Measurements from ENCODE around the gene SAXO1.

The SAXO1 gene

GRCh38 chr9:19048966-19049916 lies 16.2 kb upstream of the SAXO1 start, which contains the start of gene RRAGA:
TSS of gene RRAGA (plus strand) at chr9:19049427. CDS start at chr9:19049660, 233 bp downstream.
- peak within 1 kb of the TSS; percentile 89 for H3K27ac ChIP-seq
- TF ChIP-seq CTCF (conservative IDR thresholded peaks at IDR 0.05) (peak; percentile 90), ZFX (IDR thresholded peaks at IDR 0.05) (peak; percentile 99)

- no peak for TF ChIP-seq ZFX (IDR thresholded peaks at IDR 0.05)
- peak; percentile 20; the same call in 1 of the 2 replicates for TF ChIP-seq CTCF (conservative IDR thresholded peaks at IDR 0.05)
- no peak overlapping the region for H3K27ac ChIP-seq
Measured at GRCh38 chr9:19036611-19037010, 3.6 kb upstream of the SAXO1 start.

DNA sequence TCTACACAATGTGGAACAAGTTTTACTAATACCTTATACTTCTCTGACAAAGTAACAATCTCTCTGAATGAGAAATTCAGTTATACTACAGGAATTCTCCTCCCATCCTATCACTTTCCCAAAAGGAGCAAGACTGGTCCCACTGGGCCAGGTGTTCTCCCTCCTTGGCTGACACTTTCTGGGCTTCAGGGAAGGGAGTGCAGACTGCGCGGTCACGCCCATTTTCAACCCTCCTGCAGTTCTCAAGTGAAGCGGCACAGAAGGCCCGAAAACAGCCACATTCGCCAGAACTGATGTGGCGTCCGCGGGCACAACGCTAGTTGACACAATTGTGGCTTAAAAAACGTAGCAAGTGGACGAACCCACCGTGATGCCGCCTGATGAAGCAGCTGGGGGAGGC lies 603 bp downstream of the SAXO1 start:
- no peak overlapping the region for H3K27ac ChIP-seq
- TF ChIP-seq CTCF (conservative IDR thresholded peaks at IDR 0.05) (no peak), ZFX (IDR thresholded peaks at IDR 0.05) (no peak)

DNA sequence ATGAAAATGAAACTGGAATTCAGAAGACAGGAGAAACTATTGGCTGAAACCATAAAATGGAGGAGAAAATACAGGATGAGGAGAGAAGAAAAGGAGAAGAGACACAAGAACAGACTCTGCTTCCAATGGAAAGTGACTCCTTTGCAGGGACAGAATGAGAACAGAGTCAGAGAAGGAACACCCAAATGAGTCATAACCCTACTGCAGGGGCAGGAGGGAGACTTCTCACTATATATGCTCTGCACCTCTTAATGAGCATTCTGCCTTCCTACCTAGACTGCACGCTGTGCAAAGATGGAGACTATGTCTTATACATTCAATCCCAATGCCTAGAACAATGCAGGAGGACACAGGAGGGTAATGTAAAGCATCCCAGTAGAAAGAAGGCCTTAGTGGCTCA lies 2.1 kb downstream of the SAXO1 start:
- H3K27ac ChIP-seq = no peak overlapping the region
- TF ChIP-seq ZFX (IDR thresholded peaks at IDR 0.05) = no peak
- TF ChIP-seq CTCF (conservative IDR thresholded peaks at IDR 0.05) = no peak

DNA sequence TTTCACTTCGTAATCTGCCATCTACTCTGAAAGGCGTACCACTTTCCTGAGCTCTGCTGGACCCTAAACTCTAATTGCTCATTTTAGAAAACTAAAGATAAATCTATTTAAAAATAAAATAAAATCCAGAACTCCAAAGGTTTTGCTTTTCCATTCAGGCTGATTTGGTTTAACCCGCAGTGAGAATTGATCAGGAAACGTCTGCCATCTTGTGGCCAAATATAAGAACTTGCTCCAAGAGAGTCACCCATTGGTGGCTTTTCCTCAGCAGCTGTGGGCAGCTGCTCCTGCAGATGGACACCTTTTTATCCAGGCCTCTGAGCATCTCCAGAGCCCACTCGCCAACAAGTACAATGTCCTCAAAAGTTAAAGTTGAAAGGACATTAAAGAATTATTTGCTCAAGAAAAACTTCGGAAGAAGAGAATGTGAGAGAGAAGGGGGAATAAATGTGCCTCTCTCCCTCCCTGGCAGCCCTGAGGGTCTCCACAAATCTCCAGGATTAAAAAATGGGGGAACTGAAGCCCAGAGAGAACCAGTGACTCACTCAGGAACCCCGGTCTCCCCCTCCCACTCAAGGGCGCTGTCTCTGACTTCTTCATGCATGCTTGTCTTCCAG lies 4.1 kb downstream of the SAXO1 start:
- H3K27ac ChIP-seq = no peak overlapping the region
- TF ChIP-seq ZFX (IDR thresholded peaks at IDR 0.05) (no peak), CTCF (conservative IDR thresholded peaks at IDR 0.05) (peak; percentile 83)

GRCh38 chr9:19027825-19028224 lies 5.2 kb downstream of the SAXO1 start:
- TF ChIP-seq ZFX (IDR thresholded peaks at IDR 0.05) = no peak
- TF ChIP-seq CTCF (conservative IDR thresholded peaks at IDR 0.05) = no peak
- H3K27ac ChIP-seq = no peak overlapping the region

DNA sequence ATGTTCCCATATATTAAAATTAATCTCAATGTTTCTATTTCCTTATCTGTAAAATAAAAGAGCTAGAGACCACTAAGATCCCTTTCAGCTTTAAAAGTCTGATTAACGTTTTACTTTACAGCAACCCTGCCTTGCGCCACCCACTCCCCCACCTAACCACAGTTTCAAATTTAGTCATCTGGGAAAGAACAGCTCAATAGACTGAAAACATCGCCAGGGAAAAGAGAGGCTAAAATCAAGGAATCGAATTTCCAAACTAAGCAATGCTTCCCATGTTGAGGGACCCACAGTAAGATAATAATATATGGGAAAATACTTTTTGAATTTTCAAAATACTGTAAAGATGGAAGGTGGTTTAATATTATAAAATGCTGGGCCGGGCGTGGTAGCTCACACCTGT lies 6.6 kb downstream of the SAXO1 start:
- TF ChIP-seq CTCF (conservative IDR thresholded peaks at IDR 0.05) (no peak), ZFX (IDR thresholded peaks at IDR 0.05) (no peak)
- H3K27ac ChIP-seq = no peak overlapping the region

All from C4-2B (cell line).